ENCODE results near the gene PSG11.
"Not testable (repeated sequence)": the region's sequence is repeated elsewhere in the genome, so short reads cannot be mapped to it uniquely, and the experiment has no call there.

The PSG11 gene

DNA sequence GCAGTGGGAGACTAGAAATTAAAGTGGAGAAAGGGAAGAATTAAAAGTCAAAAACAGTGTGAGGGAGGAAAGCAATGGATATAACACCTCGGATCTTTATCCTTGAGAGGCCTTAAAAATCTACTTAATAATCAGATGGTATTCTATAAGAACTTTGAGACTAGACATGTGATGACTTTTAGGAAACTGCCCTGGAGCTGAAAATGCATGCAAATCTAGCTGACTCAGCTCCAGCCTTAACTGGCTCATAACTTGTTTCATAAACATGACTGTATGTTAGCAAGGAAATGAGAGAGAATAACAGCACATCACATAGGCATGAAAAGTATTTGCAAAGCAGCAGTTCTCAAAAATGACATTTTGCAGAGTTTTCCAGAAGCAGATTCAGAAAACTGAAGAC is 38.1 kb downstream of the PSG11 start:
- H3K9me3 ChIP-seq (ENCODE audit: control insufficient read depth, low read length); H3K27me3 ChIP-seq (replicated peaks; ENCODE audit: control insufficient read depth, insufficient read depth, low read length); H3K4me1 ChIP-seq (ENCODE audit: control insufficient read depth, insufficient read depth, low read length); H3K36me3 ChIP-seq (ENCODE audit: control insufficient read depth, insufficient read depth, low read length, severe bottlenecking); H3K4me3 ChIP-seq (ENCODE audit: low read length); DNase-seq (ENCODE audit: low read depth); H3K9ac ChIP-seq (ENCODE audit: low read length): not testable (repeated sequence)

DNA sequence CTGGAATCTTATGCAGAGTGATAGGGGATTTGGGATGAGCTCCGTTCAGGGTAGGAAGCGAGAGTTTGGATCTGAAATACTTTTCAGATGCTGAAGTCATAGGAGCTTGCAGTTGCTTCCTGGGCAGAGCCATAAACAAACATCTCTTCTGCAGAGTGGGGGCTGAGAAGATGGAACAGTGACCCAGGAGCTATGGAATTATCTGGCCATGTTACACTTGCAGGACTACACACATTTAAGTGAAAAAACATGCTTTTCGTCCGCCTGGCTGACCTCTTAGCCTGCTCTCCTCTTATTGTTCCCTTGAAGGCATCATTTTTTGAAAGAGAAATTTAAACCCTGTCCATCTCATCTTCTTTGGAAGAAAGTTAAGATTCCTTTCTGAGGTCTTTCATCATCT is 40.7 kb downstream of the PSG11 start:
- Histone ChIP-seq H3K9me3 (ENCODE audit: control insufficient read depth, low read length) (no peaks in the 10 kb centered on the region), H3K36me3 (ENCODE audit: control insufficient read depth, insufficient read depth, low read length, severe bottlenecking) (no peaks in the 10 kb centered on the region), H3K4me3 (ENCODE audit: low read length) (no peak overlapping the region), H3K9ac (ENCODE audit: low read length) (no peak overlapping the region), H3K27me3 (replicated peaks; ENCODE audit: control insufficient read depth, insufficient read depth, low read length) (no peaks in the 10 kb centered on the region), H3K4me1 (ENCODE audit: control insufficient read depth, insufficient read depth, low read length) (no peaks in the 10 kb centered on the region)
- DNase-seq (ENCODE audit: low read depth), result peak; percentile 29

DNA sequence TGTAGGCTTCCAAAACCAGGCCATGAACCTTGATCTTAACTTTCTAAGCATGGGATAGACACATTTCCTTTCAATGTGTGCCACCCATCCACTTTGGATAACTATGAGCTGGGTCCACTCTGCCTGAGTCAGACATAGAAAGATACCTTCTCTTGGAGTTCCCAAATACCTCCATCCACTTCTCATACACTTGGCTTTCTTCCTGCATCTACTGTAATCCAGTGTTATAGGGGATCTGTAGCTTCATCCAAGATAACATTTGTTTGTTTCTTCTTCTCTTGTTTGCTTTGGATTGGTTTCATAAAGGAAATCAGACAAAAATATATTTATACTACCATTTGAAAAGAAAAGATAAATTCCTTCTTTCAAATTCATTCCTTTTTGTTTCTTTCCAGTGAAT is 44.2 kb downstream of the PSG11 start:
- not testable (repeated sequence) for DNase-seq (ENCODE audit: low read depth); H3K27me3 ChIP-seq (replicated peaks; ENCODE audit: control insufficient read depth, insufficient read depth, low read length); H3K4me1 ChIP-seq (ENCODE audit: control insufficient read depth, insufficient read depth, low read length); H3K36me3 ChIP-seq (ENCODE audit: control insufficient read depth, insufficient read depth, low read length, severe bottlenecking); H3K4me3 ChIP-seq (ENCODE audit: low read length); H3K9me3 ChIP-seq (ENCODE audit: control insufficient read depth, low read length); H3K9ac ChIP-seq (ENCODE audit: low read length)

DNA sequence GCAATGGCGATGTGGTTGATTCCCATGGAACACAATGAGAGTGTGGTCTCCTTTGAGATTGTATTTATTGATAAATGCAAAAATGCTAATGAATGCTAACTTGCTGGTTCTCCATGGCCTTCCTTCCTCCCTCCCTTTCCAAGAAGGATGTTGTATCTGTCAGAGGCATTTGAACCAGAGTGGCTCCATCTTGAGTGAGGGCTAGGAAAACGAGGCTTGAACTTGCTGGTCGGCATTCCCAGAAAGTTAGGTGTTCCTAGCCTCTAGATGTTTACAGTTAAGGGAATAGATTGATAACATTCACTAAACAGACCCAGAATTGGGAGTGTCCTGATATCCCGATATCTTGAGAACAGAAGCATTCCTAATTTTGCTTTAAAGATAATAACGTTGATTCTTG is 54.8 kb downstream of the PSG11 start:
- H3K4me1 ChIP-seq (ENCODE audit: control insufficient read depth, insufficient read depth, low read length); H3K36me3 ChIP-seq (ENCODE audit: control insufficient read depth, insufficient read depth, low read length, severe bottlenecking); H3K4me3 ChIP-seq (ENCODE audit: low read length); H3K27me3 ChIP-seq (replicated peaks; ENCODE audit: control insufficient read depth, insufficient read depth, low read length); H3K9me3 ChIP-seq (ENCODE audit: control insufficient read depth, low read length); DNase-seq (ENCODE audit: low read depth); H3K9ac ChIP-seq (ENCODE audit: low read length): not testable (repeated sequence)

DNA sequence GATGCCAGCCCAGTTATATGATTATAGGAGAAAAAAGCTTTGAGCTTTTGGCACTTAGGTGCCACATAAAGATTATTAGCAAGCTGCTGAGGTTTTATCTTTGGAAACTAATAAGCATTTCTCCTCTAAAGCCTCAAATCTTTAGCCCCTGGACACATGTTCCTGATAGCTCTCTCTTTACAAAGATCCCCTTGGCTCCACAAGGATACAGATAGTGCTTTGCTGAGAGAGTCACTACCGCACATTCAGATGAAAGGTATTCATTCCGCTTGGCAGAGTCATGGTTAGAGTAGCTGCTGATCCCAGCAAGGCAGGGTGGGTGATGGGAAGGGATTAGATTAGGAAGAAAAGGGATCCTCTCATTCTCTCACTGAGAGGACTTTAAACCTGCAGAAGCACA is 61.1 kb downstream of the PSG11 start:
- Histone ChIP-seq H3K9ac (ENCODE audit: low read length) (no peak overlapping the region), H3K4me1 (ENCODE audit: control insufficient read depth, insufficient read depth, low read length) (no peaks in the 10 kb centered on the region), H3K36me3 (ENCODE audit: control insufficient read depth, insufficient read depth, low read length, severe bottlenecking) (no peaks in the 10 kb centered on the region), H3K27me3 (replicated peaks; ENCODE audit: control insufficient read depth, insufficient read depth, low read length) (no peaks in the 10 kb centered on the region), H3K9me3 (ENCODE audit: control insufficient read depth, low read length) (no peaks in the 10 kb centered on the region), H3K4me3 (ENCODE audit: low read length) (no peak overlapping the region)
- DNase-seq (ENCODE audit: low read depth), result peak; percentile 43

DNA sequence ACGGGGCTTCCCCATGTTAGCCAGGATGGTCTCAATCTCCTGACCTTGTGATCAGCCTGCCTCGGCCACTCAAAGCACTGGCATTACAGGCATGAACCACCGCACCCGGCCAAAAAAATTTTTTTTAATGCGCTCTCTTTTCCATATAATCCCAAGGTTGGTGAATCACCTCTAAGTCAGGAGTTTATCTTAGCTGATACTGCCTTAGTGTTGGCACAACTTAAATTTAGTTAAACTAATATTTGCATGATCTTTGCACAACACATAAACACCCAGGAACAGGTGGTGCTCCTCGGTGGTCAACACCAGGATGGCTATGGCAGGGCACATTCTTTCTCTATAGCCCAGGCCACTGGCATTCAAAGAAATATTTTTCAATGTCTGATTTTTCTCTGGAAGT is 65.2 kb downstream of the PSG11 start:
- peak; percentile 7 for DNase-seq (ENCODE audit: low read depth)
- no peaks in the 10 kb centered on the region for H3K36me3 ChIP-seq (ENCODE audit: control insufficient read depth, insufficient read depth, low read length, severe bottlenecking)
- no peak overlapping the region for H3K9ac ChIP-seq (ENCODE audit: low read length)
- no peak overlapping the region for H3K4me3 ChIP-seq (ENCODE audit: low read length)
- no peaks in the 10 kb centered on the region for H3K4me1 ChIP-seq (ENCODE audit: control insufficient read depth, insufficient read depth, low read length)
- no peaks in the 10 kb centered on the region for H3K9me3 ChIP-seq (ENCODE audit: control insufficient read depth, low read length)
- no peaks in the 10 kb centered on the region for H3K27me3 ChIP-seq (replicated peaks; ENCODE audit: control insufficient read depth, insufficient read depth, low read length)
